Ascending aorta (tissue), 2 donors: ENCODE measurements around the gene CELSR3. TPM values are rescaled to one million over a fixed set of nuclear protein-coding genes. Genes with fewer than 3 reads are reported as not detected.

Experiments
- DNase-seq, 2 donors: peaks; one replicate each; pipeline ENCODE4 v3.0.0-alpha.2; 2019; ENCODE audit warnings: low spot score in 2 of 2
- H3K27ac ChIP-seq, 2 donors: fragments of 200-600 bp; sonication (generic); one replicate each; pipeline ENCODE4 v1.5.1; 2016 to 2017; ENCODE audit warnings: mild to moderate bottlenecking in 1 of 2
- H3K27me3 ChIP-seq: fragments of 200-600 bp; sonication (generic); one replicate; pipeline ENCODE4 v1.5.1; 2017
- H3K36me3 ChIP-seq, 2 donors: fragments of 200-600 bp; sonication (generic); one replicate each; pipeline ENCODE4 v1.5.1; 2016
- H3K4me1 ChIP-seq, 2 donors: fragments of 200-600 bp; sonication (generic); one replicate each; pipeline ENCODE4 v1.5.1; 2016 to 2017; ENCODE audit warnings: mild to moderate bottlenecking in 1 of 2
- H3K4me3 ChIP-seq, 2 donors: fragments of 200-600 bp; sonication (generic); one replicate each; pipeline ENCODE4 v1.5.1; 2016 to 2017; ENCODE audit warnings: mild to moderate bottlenecking in 1 of 2
- H3K9me3 ChIP-seq, 2 donors: fragments of 200-600 bp; sonication (generic); one replicate each; pipeline ENCODE4 v1.5.1; 2016
- intact Hi-C: fragments of 100-400 bp; cut with DNase I; formaldehyde crosslinking; loops from one replicate; pipeline ENCODE4 v1.15.1; 2023
- total RNA-seq: library from RNA; depleted of rRNA; stranded (reverse); fragments of >200 nt; gene quantifications from one replicate; pipeline ENCODE4 v1.1.0, GENCODE V29; 2016
- TF ChIP-seq, protein P1 (sequence below), 3 experiments: fragments of 200-600 bp in 2 of 3; fragments of 450-650 bp in 1 of 3; sonication (generic) in 2 of 3; IDR thresholded peaks; one replicate each; pipeline ENCODE4 v1.5.1; 2016 to 2019; ENCODE audit warnings: antibody characterized with exemption in 3 of 3, mild to moderate bottlenecking in 1 of 3, moderate library complexity in 1 of 3

CELSR3 gene
- total RNA-seq, 1 donor from 2014 or later, result 2.6 TPM

DNA sequence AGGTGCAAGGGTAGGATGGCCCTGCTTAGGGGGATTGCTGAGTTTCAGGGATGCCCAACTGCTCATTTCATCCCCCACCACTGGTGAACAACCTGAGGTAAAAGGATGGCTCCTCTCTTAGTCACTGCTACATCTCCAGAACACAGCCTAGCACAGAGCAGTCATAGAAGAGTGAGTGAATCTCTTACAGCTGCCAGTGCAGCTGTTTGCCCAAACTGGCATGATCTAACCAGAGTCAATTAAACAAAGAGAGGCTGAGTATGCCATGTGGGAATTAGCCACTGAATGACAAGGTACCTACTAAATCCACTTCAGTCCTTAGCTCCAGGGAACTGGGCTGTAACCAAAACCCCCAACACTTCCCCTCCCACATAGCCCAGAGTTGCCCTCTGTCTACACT lies 29.9 kb upstream of the CELSR3 start:
- H3K27me3 ChIP-seq, result no peaks in the 10 kb centered on the region
- H3K36me3 ChIP-seq, result peaks cover 65 to 71% of the 10 kb centered on the region in 2 donors
- DNase-seq, result no peak
- H3K9me3 ChIP-seq, result no peaks in the 10 kb centered on the region
- intact Hi-C loops, result no loop called here
- TF ChIP-seq, protein P1, sequence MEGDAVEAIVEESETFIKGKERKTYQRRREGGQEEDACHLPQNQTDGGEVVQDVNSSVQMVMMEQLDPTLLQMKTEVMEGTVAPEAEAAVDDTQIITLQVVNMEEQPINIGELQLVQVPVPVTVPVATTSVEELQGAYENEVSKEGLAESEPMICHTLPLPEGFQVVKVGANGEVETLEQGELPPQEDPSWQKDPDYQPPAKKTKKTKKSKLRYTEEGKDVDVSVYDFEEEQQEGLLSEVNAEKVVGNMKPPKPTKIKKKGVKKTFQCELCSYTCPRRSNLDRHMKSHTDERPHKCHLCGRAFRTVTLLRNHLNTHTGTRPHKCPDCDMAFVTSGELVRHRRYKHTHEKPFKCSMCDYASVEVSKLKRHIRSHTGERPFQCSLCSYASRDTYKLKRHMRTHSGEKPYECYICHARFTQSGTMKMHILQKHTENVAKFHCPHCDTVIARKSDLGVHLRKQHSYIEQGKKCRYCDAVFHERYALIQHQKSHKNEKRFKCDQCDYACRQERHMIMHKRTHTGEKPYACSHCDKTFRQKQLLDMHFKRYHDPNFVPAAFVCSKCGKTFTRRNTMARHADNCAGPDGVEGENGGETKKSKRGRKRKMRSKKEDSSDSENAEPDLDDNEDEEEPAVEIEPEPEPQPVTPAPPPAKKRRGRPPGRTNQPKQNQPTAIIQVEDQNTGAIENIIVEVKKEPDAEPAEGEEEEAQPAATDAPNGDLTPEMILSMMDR (IDR thresholded peaks at IDR 0.05), result no peak
- H3K27ac ChIP-seq, result peak overlapping the region; percentile 93 to 96
- no peak overlapping the region for H3K4me3 ChIP-seq
- peaks cover 9 to 23% of the 10 kb centered on the region in 2 donors for H3K4me1 ChIP-seq

DNA sequence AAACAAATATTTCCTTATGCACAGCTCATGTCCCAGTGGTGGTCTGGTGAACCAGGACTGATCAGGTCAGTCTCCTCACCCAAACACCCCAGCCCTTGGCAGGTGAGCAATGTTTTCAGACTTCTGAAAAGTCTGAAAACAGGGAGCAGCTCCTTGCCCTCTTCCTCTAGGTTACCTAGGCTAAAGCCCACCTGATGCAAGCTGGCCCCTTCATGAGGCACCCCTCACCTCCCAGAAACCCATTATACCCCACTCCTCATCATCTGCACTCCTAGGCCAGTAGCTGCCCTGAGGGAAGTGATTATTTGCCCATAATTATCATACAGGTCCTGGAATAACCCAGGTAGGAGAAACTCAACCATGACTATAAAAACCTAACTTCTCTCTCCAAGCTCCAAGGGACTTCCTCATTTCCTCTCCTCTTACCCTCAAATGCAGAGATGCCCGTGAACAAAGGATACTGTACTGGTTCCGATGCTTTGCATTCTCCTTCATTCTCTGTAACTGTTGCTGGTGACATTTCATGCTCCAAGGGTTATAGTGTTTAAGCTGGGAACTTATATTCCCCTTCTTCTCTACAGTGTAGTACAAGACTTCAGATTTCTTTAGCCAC lies 28.3 kb upstream of the CELSR3 start:
- intact Hi-C loops, result no loop called here
- H3K9me3 ChIP-seq, result no peaks in the 10 kb centered on the region
- H3K27me3 ChIP-seq, result no peaks in the 10 kb centered on the region
- H3K36me3 ChIP-seq, result peaks cover 67 to 76% of the 10 kb centered on the region in 2 donors
- DNase-seq, result no peak
- TF ChIP-seq, protein P1 (IDR thresholded peaks at IDR 0.05), result no peak
- peak overlapping the region in 1 of 2 donors; percentile 33 for H3K27ac ChIP-seq
- H3K4me1 ChIP-seq, result peaks cover 16 to 30% of the 10 kb centered on the region in 2 donors
- no peak overlapping the region for H3K4me3 ChIP-seq

DNA sequence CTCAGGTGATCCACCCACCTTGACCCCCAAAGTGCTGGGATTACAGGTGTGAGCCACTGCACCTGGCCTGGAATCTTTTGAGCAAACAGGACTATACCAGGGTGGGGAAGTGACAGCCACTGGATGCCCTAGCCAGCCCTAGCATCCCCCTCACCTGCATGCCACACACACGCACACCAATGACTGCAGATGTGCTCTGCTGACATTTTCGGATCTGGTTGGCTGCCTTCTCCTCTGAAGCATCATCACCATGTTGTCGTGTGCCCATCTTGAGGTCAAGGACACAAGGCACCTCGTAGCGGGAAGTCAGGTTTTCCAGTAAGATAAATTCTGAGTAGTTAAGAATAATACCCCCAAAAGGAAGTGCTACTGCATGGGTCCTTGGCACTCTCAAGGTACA lies 26.7 kb upstream of the CELSR3 start:
- intact Hi-C loops, result loop anchor here (5.0 kb wide), 1 partner anchor 132 kb away; the partner anchor contains the start of gene PFKFB4
- TF ChIP-seq, protein P1 (IDR thresholded peaks at IDR 0.05), result no peak
- Histone ChIP-seq H3K36me3 (peaks cover 67 to 69% of the 10 kb centered on the region in 2 donors), H3K4me1 (peaks cover 13 to 23% of the 10 kb centered on the region in 2 donors), H3K27ac (no peak overlapping the region), H3K4me3 (no peak overlapping the region), H3K9me3 (no peaks in the 10 kb centered on the region), H3K27me3 (no peaks in the 10 kb centered on the region)
- DNase-seq, result no peak

DNA sequence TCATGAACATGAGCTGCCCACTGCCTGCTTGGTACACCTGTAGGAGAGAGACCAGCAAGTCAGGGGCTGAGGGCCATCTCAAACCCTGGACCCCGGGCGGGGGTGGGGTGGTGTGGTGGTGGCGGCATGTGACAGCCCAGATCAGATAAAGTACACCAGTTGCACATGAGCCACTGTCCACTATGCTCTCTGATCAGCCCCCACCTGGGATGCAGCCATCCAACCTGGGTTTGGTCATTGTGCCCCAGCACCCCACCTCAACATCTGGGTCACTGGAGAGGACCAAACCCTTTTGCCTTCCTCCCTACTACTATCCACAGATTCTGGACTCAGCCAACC lies 26.0 kb upstream of the CELSR3 start:
- Histone ChIP-seq H3K27ac (no peak overlapping the region), H3K27me3 (no peaks in the 10 kb centered on the region), H3K9me3 (no peaks in the 10 kb centered on the region), H3K36me3 (peaks cover 62 to 66% of the 10 kb centered on the region in 2 donors), H3K4me3 (no peak overlapping the region), H3K4me1 (peaks cover 8 to 22% of the 10 kb centered on the region in 2 donors)
- TF ChIP-seq, protein P1 (IDR thresholded peaks at IDR 0.05), result no peak
- no peak for DNase-seq
- intact Hi-C loops, result loop anchor here (5.0 kb wide), 1 partner anchor 131 kb away; the partner anchor contains the start of gene PFKFB4

DNA sequence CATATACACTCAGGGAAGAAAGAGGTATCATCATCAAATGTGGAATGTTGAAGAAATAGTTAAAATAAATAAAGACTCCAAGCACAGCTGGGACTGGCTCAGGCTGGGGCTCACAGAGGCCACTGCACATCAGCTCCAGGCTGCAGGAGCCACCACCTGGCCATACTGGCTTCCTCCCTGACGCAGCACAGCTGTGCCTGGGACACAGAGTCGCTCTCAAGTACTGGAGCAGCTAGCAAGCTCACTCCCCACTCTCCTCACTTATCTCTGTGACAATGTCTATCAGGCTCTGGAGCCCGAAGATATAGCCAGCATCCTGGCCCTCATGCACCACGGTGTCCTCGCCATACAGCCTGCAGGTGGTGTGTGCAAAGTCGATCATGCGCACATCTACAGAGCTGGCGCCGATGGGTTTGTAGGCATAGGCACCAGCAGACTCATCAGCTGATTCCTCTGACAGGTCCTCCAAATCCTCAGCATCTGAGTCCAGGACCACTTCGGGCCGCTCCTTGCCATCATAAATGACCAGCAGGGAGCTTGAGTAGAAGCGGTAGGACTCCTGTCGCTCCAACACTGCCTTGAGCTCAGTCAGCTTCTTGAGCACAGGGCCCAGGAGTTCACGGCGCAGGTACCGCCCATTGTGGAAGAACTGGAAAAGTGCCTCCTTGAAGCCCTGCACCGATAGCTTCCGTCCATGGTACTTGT lies 25.5 kb upstream of the CELSR3 start:
- no peak for DNase-seq
- Histone ChIP-seq H3K36me3 (peaks cover 57 to 61% of the 10 kb centered on the region in 2 donors), H3K27ac (no peak overlapping the region)

More for the DNA sequence above, 25.5 kb upstream of the CELSR3 start:
- H3K4me1 ChIP-seq, result peaks cover 10 to 23% of the 10 kb centered on the region in 2 donors
- TF ChIP-seq, protein P1 (IDR thresholded peaks at IDR 0.05), result no peak
- no peaks in the 10 kb centered on the region for H3K27me3 ChIP-seq
- no peak overlapping the region for H3K4me3 ChIP-seq
- intact Hi-C loops, result loop anchor here (5.0 kb wide), 1 partner anchor 131 kb away; the partner anchor contains the start of gene PFKFB4
- H3K9me3 ChIP-seq, result no peaks in the 10 kb centered on the region
